ENCODE data around the gene CYP2R1. TPM values are rescaled to one million over a fixed set of nuclear protein-coding genes. Genes with fewer than 3 reads are reported as not detected.

CYP2R1 gene
- total RNA-seq, 1 donor from 2014 or later: 13.7 TPM

Other genes starting within 250 kb of the CYP2R1 start
- gene PDE3B, start 248.4 kb downstream of the CYP2R1 start, total RNA-seq: 49.3 and 52.8 TPM in 2 replicates
- not detected in 2 replicates for gene CALCA, start 80.1 kb upstream of the CYP2R1 start, total RNA-seq
- gene CALCB, start 181.4 kb upstream of the CYP2R1 start, total RNA-seq: 0.58 and 0.99 TPM in 2 replicates
- 0.09 TPM in 1 of 2 replicates, not detected in the other for gene INSC, start 222.7 kb upstream of the CYP2R1 start, total RNA-seq

Data from activated CD4-positive, alpha-beta T cell treated with anti-CD3 and anti-CD28 coated beads, Interleukin-2, amount 10 ng/mL, durations not matched to agents 24 days and 14 days (primary cell).